Measurements from ENCODE around the gene AMHR2.
"Not testable (repeated sequence)": the region's sequence is repeated elsewhere in the genome, so short reads cannot be mapped to it uniquely, and the experiment has no call there.

AMHR2 gene

DNA sequence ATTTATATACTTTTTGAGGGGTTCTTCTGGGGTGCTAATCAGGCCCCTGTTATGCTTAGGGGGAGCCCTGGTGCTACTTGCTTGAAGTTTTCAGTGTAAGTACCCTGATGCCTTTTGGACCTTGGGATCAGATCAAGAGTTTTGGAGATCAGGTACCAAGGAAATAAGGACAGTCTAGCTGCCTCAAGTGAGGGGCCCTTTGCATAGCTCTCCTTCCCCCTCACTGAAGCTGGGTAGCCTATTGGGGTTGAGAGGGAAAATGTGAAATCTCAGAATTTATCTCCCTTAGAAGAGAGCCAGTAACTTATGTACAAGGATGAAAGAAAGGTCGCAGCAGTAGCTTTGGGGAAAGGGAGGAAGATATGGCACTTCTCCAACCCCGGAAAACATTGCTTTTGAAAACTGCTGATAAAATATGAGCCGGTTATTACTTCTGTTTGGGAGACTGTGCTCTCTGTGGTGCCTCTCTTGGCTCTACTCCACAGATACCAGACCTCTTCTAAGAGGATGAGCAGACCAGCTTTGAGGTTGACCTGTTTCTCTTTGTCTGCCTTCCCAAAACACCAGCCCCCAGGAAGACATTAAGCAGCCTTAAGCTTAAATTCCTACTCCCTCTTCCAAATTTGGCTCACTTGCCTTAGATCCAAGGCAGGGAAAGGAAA, 8.8 kb upstream of the AMHR2 start:
- DNase-seq (ENCODE audit: low read depth in 2 of 2) = no peak

DNA sequence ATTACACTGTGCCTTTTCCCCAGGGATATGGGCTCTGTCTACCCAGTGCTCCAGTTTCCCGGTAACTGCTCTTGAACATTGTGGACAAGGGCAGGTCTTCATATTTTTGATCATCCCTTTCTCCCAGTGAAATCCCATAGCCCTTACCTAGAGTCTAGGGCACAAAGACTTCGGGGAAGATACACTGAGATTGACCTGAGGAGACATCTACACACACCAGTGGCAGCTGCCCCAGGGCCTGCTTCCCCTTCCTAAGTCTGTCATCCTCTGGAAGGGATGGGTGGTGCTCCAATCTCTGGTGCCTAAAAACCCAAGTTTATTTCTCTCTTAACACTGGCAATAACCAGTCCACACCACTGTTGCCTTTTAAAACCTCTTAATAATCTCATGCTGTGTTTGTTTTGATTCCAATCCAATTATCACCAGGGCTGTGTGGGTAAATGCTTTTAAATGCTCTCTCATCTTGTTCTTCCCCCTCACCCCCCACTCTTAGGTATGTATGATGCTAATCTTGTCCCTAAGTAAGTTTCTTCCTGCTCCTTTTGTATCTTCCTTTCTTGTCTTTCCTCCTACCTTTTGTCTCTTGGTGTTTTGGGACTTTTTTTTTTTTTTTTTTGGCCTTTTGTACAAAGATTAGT, 7.8 kb upstream of the AMHR2 start:
- not testable (repeated sequence) for DNase-seq (ENCODE audit: low read depth in 2 of 2)

DNA sequence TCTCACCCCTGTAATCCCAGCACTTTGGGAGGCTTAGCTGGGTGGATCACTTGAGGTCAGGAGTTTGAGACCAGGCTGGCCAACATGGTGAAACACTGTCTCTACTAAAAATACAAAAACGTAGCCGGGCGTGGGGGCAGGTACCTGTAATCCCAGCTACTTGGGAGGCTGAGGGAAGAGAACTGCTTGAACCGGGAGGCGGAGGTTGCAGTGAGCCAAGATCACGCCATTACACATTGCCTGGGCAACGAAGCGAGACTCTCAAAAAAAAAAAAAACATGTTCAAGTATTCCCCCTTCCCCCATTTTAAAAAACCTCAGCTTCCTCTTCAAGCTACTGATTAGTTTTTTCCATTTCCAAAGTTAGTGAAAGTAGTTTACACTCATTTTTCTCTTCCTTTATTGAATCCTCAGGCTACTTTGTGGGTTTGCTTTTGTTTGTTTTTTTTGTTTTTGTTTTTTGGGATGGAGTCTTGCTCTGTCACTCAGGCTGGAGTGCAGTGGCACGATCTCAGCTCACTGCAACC, 6.3 kb upstream of the AMHR2 start:
- not testable (repeated sequence) for DNase-seq (ENCODE audit: low read depth in 2 of 2)

DNA sequence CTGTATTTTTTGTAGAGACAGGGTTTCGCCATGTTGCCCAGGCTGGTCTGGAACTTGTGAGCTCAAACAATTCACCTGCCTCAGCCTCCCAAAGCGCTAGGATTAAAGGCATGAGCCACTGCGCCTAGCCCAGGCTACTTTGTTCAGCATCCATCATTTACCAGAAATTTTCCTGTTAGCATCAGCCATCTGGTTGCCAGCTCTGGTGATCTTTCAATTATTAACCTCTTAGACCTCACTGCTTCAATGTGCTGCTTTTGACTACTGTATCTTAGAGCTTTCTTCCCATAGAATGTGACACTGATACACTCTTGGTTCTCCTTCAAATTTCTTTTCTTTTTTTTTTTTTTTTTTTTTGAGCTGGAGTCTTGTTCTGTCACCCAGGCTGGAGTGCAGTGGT, 5.4 kb upstream of the AMHR2 start:
- DNase-seq (ENCODE audit: low read depth in 2 of 2) = no peak

DNA sequence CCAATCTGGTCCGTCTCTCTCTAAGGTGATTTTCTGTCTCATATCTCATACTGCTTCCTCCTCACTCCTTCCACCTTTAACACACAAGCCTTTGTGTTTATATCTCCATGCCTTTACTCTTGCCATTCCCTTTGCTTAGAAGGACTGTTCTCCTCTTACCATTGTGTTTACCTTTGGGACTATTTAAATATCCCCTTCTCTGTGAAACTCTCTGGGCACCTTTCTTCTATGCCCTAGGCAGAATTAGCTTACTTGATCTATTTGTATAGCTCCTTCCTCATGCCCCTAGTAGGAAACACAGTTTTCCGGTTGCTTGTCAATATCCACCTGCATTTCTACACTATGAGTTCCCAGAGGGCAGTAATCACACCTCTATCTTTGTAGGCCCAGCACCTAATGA, 3.9 kb upstream of the AMHR2 start:
- no peak for DNase-seq (ENCODE audit: low read depth in 2 of 2)

DNA sequence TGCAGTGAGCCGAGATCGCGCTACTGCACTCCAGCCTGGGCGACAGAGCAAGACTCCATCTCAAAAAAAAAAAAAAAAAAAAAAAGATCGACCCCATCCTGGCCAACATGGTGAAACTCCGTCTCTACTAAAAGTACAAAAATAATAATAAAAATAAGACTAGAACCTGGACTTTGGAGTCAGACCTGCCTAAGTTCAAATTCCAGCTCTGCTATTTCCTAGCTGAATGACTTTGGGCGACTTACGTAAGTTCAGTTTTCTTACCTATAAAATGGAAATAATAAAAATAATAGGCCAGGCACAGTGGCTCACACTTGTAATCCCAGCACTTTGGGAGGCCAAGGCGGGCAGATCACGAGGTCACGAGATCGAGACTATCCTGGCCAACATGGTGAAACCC, 1.4 kb upstream of the AMHR2 start:
- not testable (repeated sequence) for DNase-seq (ENCODE audit: low read depth in 2 of 2)

DNA sequence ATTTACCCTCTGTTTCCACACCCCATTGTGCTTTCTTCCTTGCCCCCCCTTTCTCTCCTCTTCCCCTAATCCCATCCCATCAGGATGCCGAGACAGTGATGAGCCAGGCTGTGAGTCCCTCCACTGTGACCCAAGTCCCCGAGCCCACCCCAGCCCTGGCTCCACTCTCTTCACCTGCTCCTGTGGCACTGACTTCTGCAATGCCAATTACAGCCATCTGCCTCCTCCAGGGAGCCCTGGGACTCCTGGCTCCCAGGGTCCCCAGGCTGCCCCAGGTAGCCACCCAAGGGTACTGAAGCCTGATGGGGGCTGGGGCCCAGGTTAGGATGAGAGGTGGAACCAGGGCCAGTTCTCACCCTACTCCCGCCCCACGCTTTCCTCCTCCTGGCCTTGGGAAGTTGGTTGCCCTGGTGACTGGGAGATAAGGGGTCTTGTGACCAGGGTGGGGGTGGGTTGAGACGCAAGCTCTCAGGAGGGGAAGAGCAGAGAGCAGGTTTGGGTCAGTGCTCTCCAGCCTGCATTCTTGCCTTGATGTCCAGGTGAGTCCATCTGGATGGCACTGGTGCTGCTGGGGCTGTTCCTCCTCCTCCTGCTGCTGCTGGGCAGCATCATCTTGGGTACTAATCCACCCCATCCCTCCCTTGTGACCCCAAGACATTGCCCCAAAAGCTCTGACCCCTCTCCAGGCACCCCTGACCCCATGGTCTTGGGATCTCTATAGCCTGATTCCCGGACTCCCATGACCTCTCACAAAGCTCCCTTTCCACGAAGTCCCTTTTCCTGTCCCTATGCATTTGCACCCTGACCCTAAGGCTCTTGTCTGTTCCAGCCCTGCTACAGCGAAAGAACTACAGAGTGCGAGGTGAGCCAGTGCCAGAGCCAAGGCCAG, 1.2 kb downstream of the AMHR2 start:
- DNase-seq (ENCODE audit: low read depth in 2 of 2) = no peak

DNA sequence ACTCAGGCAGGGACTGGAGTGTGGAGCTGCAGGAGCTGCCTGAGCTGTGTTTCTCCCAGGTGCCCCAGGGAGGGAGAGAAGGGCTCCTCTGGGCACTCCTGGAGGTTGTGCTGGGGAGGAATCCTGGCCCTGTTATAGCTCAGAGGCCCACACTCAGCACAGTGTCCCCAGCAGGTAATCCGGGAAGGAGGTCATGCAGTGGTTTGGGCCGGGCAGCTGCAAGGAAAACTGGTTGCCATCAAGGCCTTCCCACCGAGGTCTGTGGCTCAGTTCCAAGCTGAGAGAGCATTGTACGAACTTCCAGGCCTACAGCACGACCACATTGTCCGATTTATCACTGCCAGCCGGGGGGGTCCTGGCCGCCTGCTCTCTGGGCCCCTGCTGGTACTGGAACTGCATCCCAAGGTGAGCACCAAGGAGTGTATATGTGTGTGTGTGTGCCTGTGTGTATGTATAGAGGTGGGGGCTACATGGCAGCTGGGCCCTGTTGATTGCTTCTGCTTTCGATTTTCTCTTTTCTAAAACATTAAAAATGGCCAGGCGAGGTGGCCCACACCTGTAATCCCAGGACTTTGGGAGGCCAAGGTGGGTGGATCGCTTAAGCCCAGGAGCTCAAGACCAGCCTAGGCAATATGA, 2.0 kb downstream of the AMHR2 start:
- no peak for DNase-seq (ENCODE audit: low read depth in 2 of 2)

DNA sequence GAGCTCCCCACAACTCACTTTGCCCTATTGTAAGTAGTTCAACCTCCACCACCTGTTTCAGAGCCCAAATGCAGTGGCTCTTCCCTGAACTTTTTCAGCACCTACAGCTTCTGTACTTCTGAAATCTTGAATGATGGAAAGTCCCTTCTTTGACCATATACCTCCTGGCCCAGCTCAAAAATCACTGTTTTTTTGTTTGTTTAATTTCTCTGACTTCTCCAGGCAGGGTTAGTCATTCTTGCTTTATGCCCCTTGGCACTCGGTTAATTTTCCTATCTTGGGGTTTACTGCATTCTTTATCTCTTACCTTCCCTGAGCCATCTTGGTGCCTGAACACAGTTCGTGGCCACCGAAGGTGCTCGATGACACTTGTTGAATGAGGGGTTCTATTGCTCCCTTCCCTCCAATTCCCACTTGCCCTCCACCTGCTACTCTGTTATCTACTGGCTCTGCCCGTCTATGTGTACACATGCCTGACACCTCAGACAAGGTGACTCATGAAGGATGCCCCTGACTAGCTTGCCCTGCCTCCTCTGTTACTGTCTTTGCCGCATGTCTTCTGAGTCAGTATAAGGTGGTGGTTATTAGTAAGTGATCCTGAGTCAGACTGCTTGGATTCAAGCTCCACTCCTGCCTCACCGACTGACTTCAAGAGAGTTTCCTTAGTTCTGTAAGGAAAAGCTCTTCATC, 4.4 kb downstream of the AMHR2 start:
- DNase-seq (ENCODE audit: low read depth in 2 of 2) = peak; percentile 31 to 43

DNA sequence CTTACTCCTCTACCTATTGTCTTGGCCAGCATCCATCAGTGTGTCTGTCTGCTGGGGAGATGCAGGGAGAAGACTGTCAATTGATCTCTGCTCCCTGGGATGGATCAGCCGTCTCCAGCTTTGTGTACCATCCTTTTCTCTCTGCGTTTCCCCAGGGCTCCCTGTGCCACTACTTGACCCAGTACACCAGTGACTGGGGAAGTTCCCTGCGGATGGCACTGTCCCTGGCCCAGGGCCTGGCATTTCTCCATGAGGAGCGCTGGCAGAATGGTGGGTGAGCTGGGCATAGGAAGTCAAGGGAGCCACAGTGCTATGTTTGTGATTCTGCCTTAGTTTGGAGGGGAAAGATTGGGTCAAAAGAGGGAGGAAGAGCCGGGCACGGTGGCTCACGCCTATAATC, 5.1 kb downstream of the AMHR2 start:
- DNase-seq (ENCODE audit: low read depth in 2 of 2) = no peak

DNA sequence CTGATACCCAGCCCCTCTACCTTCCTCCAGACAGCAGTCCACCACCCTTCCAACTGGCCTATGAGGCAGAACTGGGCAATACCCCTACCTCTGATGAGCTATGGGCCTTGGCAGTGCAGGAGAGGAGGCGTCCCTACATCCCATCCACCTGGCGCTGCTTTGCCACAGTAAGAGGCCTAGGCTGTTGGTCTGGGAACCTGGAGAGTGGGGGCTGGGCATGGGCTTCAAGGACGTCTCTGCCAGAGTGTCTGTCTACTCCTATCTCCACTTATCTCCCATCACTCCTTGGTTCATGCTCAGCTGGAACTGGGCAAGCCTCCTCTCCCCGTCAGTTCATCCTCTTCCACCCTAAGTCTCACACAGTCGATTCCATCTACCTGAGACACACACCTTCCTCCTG, 6.5 kb downstream of the AMHR2 start:
- DNase-seq (ENCODE audit: low read depth in 2 of 2) = no peak

DNA sequence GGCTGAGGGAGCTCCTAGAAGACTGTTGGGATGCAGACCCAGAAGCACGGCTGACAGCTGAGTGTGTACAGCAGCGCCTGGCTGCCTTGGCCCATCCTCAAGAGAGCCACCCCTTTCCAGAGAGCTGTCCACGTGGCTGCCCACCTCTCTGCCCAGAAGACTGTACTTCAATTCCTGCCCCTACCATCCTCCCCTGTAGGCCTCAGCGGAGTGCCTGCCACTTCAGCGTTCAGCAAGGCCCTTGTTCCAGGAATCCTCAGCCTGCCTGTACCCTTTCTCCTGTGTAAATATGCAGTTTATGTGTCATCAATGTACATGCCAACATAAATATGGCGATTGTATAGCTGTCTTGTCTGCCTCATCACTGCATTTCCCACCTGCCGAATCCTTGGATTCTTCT, 7.5 kb downstream of the AMHR2 start:
- no peak for DNase-seq (ENCODE audit: low read depth in 2 of 2)

DNA sequence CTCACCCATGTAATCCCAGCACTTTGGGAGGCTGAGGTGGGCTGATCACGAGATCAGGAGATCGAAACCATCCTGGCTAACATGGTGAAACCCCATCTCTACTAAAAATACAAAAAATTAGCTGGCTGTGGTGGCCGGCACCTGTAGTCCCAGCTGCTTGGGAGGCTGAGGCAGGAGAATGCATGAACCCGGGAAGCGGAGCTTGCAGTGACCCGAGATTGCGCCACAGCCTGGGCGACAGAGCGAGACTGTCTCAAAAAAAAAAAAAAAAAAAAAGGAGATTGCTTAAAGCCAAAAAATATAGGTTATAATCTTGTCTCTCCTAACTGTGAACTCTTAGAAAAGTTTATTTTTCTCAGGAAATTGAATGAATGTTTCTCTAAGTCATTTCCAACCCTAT, 11.7 kb downstream of the AMHR2 start:
- DNase-seq (ENCODE audit: low read depth in 2 of 2) = not testable (repeated sequence)

DNA sequence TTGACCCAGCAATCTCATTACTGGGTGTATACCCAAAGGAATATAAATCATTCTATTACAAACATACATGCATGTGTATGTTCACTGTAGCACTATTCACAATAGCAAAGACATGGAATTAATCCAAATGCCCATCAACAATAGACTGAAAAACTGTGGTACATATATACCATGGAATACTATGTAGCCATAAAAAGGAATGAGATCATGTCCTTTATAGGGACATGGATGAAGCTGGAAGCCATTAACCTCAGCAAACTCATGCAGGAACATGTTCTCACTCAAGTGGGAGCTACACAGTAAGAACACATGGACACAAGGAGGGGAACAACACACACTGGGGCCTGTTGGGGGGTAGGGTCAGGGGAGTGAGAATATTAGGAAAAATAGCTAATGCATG, 15.9 kb downstream of the AMHR2 start:
- not testable (repeated sequence) for DNase-seq (ENCODE audit: low read depth in 2 of 2)

DNA sequence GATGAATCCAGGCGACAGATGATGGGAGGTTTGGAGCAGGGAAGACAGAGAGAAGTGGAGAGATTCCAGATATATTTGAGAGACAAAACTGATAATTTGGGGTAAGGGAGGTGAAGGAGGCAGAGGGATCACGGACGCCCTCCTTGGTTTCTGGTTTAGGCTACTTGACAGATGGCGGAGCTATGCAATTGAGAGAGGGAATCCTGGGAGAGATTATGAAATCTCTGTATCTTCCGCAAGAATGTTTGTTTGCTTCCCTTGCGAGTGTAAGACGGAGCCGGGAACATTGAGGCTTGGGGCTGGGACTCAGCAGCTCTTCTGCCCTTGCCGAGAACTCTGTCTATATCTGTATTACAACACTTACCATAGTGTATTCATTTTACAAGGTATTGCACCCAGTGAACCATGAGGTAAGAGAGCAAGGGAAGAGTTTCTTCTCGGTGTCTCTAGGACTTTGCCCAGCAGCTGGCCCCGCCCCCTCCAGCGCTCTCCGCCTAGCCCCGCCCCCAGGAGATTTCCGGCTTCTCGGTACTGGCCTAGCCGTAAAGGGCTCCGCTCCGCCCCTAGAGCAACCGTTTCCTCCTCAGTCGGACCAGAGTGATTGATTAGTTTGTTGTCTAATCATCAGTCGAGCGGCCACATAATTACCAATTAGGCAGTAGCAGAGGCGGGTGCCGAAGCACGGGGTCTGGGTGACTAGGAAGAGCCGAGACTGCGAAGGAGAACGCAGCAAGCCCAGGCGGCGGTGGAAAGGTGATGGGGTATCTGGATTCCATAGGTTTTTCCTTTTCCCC, 17.6 kb downstream of the AMHR2 start, which contains the start of gene PRR13:
TSS of gene PRR13 (plus strand) at position 695 of the 794 bp plus-strand sequence. CDS start 981 bp downstream, outside the sequence.
- DNase-seq (ENCODE audit: low read depth in 2 of 2) = peak; percentile 99 to 100

DNA sequence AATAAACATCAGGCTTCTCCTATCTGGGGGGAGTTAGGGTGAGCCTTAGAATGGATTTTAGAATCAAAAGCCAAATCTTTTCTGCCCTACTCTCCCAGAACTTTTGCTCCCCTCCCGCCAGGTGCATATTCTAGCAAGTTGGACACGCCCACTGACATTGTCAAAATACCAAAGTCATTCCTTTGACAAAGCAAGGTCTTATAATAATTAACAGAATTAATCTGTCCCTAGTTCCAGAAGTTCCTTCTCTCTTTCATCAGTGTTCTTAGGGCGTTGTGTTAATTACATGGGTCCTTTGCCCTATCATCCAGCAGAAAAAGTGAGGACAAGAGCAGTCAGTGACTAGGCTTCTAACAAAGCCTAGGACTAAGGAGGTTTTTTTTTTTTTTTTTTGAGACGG, 20.3 kb downstream of the AMHR2 start:
- no peak for DNase-seq (ENCODE audit: low read depth in 2 of 2)

DNA sequence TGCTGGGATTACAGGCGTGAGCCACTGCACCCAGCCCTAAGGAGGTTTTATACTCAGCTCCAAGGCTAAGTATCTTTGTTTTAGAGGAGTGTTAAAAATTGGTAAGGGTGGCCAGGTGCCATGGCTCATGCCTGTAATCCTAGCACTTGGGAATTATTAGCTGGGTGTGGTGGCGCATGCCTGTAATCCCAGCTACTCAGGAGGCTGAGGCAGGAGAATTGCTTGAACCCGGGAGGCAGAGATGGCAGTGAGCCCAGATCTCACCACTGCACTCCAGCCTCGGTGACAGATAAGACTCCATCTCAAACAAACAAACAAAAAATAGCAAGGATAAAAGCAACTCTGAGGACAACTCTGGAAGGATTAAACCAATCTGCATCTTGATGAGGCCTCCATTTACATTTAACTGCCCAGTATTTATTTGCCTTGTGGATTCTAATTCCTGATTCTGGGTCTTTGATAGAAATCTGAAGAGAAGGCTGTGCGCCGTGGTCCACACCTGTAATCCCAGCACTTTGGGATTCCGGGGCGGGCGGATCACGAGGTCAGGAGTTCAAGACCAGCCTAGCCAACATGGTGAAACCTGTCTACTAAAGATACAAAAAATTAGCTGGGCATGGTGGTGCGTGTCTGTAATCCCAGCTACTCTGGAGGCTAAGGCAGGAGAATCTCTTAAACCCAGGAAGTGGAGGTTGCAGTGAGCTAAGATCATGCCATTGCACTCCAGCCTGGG, 21.1 kb downstream of the AMHR2 start:
- DNase-seq (ENCODE audit: low read depth in 2 of 2) = not testable (repeated sequence)

DNA sequence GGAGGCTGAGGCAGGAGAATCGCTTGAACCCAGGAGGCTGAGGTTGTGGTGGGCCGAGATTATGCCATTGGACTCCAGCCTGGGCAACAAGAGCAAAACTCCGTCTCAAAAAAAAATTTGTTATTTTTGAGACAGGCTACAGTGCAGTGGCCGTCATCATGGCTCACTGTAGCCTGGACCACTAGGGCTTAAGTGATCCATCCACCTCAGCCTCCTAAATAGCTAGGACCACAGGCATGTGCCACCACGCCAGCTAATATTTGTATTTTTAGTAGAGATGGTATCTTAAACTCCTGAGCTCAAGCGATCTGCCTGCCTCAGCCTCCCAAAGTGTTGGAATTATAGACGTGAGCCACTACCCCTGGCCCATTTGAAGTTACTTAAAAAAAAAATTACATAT, 27.3 kb downstream of the AMHR2 start:
- no peak for DNase-seq (ENCODE audit: low read depth in 2 of 2)

DNA sequence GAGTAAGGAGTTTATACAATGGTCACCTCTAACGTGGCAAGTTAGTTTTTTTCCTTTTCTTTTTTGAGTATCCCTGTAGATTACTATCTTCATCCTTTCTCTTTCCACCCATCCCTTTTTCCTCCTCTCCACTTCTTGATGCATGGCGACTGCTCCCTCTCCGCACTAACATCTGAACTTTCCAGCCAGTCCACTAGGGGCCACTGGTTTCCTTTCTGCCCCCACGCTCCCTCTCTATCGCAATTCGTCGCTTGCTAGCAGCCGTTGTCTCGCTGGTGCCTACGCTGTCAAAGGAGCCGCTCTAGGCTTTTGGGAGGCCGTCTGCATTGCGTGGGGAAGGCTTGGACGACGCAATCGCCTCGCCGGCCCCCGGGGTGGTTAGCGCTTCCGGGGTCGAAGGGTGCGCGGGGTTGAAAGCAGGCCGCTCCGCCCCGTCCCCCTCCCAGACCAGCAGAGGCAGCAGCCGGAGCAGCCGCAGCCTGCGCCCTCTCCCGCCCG, 28.1 kb downstream of the AMHR2 start, which contains the start of gene PCBP2:
TSS of gene PCBP2 (plus strand) at position 442 of the 498 bp plus-strand sequence. CDS start 2,699 bp downstream, outside the sequence.
- peak; percentile 95 to 97 for DNase-seq (ENCODE audit: low read depth in 2 of 2)
